ENCODE results near the gene TRIL.

TRIL gene

DNA sequence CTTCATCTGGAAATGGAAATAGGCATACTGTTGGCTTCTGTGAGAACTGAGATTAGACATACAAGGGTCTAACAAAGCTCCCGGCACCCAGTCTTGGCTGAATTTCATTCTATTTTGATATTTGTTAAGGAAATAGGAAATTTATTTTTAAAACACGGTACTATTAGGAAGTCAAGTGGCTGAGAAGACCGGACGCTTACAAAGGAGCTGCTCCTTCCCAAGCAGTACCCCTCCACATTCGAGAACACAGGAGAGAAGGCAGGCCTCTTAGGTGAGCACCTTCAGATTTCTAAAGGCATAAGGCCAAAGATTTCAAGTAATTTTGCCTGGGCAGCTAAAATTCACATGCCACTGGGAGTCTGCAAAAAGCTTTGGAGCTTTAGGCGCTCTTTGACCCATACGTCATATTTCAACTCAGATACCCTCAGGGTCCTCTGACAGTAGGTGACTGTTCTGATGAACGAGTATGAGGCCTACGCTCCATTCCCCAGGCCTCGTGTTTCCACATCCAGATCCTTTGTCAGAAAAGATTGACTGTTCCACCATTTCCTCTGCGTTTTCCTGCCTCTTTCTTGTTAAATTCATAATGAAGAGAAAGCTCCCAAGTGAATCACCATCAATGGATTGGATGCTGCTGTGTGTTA lies 17.3 kb downstream of the TRIL start:
- Histone ChIP-seq H3K27ac (replicated peaks) (no peak overlapping the region), H3K4me3 (replicated peaks; ENCODE audit: insufficient read depth, low read length) (no peak overlapping the region), H3K27me3 (ENCODE audit: insufficient read depth, poor library complexity, severe bottlenecking) (no peaks in the 10 kb centered on the region)
- TF ChIP-seq GABPA (IDR thresholded peaks at IDR 0.05; ENCODE audit: low read depth) (no peak), CTCF (IDR thresholded peaks at IDR 0.05; ENCODE audit: insufficient read depth, low read length) (no peak), POLR2AphosphoS5 (IDR thresholded peaks at IDR 0.05; ENCODE audit: low read depth) (no peak), REST (IDR thresholded peaks at IDR 0.05; ENCODE audit: insufficient replicate concordance, low read depth) (no peak), SPI1 (IDR thresholded peaks at IDR 0.05; ENCODE audit: borderline replicate concordance, low read depth) (no peak)
- DNase-seq (ENCODE audit: low read depth in 1 of 2, low spot score in 1 of 2) = no peak

- no peaks in the 10 kb centered on the region for H3K27me3 ChIP-seq (ENCODE audit: insufficient read depth, poor library complexity, severe bottlenecking)
- TF ChIP-seq GABPA (IDR thresholded peaks at IDR 0.05; ENCODE audit: low read depth) (no peak), POLR2AphosphoS5 (IDR thresholded peaks at IDR 0.05; ENCODE audit: low read depth) (no peak), CTCF (IDR thresholded peaks at IDR 0.05; ENCODE audit: insufficient read depth, low read length) (no peak), SPI1 (IDR thresholded peaks at IDR 0.05; ENCODE audit: borderline replicate concordance, low read depth) (no peak), REST (IDR thresholded peaks at IDR 0.05; ENCODE audit: insufficient replicate concordance, low read depth) (no peak)
- H3K27ac ChIP-seq (replicated peaks) = no peak overlapping the region
- no peak overlapping the region for H3K4me3 ChIP-seq (replicated peaks; ENCODE audit: insufficient read depth, low read length)
- no peak for DNase-seq (ENCODE audit: low read depth in 1 of 2, low spot score in 1 of 2)
Observed at GRCh38 chr7:28939844-28940544, 18.1 kb downstream of the TRIL start.

DNA sequence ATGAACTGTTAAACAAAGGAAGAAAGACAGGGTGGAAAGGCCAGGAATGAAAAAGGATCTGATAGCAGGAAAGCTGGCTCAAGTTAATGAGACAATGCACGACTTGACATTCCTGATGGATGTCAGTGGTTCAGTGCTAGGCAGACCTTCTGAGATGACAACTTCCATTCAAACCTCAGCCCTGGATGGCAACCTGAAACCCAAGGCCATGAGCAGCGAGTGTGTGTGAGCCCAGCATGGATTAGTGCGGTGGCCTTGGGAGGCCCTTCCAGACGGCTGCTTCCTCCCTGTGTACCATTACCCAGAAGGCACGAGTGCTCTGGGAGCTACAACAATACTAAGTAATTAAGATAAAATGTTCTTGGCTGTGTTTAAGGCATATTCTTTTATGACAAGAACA lies 18.8 kb downstream of the TRIL start:
- Histone ChIP-seq H3K27ac (replicated peaks) (no peak overlapping the region), H3K4me3 (replicated peaks; ENCODE audit: insufficient read depth, low read length) (no peak overlapping the region), H3K27me3 (ENCODE audit: insufficient read depth, poor library complexity, severe bottlenecking) (no peaks in the 10 kb centered on the region)
- no peak for TF ChIP-seq CTCF (IDR thresholded peaks at IDR 0.05; ENCODE audit: insufficient read depth, low read length)
- TF ChIP-seq POLR2AphosphoS5 (IDR thresholded peaks at IDR 0.05; ENCODE audit: low read depth) = no peak
- TF ChIP-seq GABPA (IDR thresholded peaks at IDR 0.05; ENCODE audit: low read depth) = no peak
- no peak for TF ChIP-seq SPI1 (IDR thresholded peaks at IDR 0.05; ENCODE audit: borderline replicate concordance, low read depth)
- no peak for TF ChIP-seq REST (IDR thresholded peaks at IDR 0.05; ENCODE audit: insufficient replicate concordance, low read depth)
- DNase-seq (ENCODE audit: low read depth in 1 of 2, low spot score in 1 of 2) = no peak

All from HL-60 (cell line).